ENCODE results near the gene ACTR2. TPM values are rescaled to one million over a fixed set of nuclear protein-coding genes. Genes with fewer than 3 reads are reported as not detected.

ACTR2 gene
- total and polyA plus RNA-seq, 9 of the 15 experiments (the other 6 are each of a cell fraction or from before 2014, with no cell fraction given) = 47.3 to 239 (median 108) TPM

DNA sequence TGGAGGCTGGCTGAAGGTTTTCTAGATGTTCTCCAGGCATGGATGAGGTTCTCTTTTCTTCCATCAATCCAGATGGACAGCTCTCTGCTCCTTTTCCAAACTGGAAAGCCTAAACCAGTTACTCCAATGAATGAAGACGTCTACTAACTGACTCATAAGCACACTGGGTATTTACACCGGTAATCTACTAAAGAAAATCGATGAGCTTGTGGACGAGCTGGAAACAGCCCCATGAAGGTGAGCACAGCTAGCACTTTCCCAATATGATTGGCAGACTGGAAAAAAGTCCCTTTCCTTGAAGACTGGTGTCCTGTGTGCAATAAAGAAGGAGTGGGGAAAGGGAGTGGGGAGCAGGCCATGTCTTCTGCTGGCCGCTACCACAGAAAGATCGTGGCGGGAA, 84.0 kb downstream of the ACTR2 start:
- TF ChIP-seq MTF1 (CRISPR knock-in tag; IDR thresholded peaks at IDR 0.05; ENCODE audit: borderline replicate concordance) = no peak
- no peak for TF ChIP-seq POLR3A (IDR thresholded peaks at IDR 0.05; ENCODE audit: borderline replicate concordance, extremely low read depth, insufficient read depth, insufficient read length)
- no peak for TF ChIP-seq ZNF184 (CRISPR knock-in tag; IDR thresholded peaks at IDR 0.05)
- TF ChIP-seq ZNF507 (tag; conservative IDR thresholded peaks at IDR 0.05) = no peak
- no peak for TF ChIP-seq SMAD3 (CRISPR knock-in tag; conservative IDR thresholded peaks at IDR 0.05)
- no peak for TF ChIP-seq SREBF1 (IDR thresholded peaks at IDR 0.05; ENCODE audit: borderline replicate concordance, low read depth, low read length)
- no peak for TF ChIP-seq ZNF146 (CRISPR knock-in tag; IDR thresholded peaks at IDR 0.05; ENCODE audit: unreplicated experiment)
- TF ChIP-seq SMARCA5 (IDR thresholded peaks at IDR 0.05) = no peak
- no peak for TF ChIP-seq ETV5 (CRISPR knock-in tag; IDR thresholded peaks at IDR 0.05; ENCODE audit: low read depth)
- TF ChIP-seq, protein P1, sequence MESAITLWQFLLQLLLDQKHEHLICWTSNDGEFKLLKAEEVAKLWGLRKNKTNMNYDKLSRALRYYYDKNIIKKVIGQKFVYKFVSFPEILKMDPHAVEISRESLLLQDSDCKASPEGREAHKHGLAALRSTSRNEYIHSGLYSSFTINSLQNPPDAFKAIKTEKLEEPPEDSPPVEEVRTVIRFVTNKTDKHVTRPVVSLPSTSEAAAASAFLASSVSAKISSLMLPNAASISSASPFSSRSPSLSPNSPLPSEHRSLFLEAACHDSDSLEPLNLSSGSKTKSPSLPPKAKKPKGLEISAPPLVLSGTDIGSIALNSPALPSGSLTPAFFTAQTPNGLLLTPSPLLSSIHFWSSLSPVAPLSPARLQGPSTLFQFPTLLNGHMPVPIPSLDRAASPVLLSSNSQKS (CRISPR knock-in tag; IDR thresholded peaks at IDR 0.05) = no peak
- no peak for TF ChIP-seq ZNF12 (CRISPR knock-in tag; IDR thresholded peaks at IDR 0.05)
- no peak for TF ChIP-seq SRSF3 (IDR thresholded peaks at IDR 0.05; ENCODE audit: insufficient read depth, low read length)
- TF ChIP-seq, protein P2, sequence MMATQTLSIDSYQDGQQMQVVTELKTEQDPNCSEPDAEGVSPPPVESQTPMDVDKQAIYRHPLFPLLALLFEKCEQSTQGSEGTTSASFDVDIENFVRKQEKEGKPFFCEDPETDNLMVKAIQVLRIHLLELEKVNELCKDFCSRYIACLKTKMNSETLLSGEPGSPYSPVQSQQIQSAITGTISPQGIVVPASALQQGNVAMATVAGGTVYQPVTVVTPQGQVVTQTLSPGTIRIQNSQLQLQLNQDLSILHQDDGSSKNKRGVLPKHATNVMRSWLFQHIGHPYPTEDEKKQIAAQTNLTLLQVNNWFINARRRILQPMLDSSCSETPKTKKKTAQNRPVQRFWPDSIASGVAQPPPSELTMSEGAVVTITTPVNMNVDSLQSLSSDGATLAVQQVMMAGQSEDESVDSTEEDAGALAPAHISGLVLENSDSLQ (IDR thresholded peaks at IDR 0.05) = no peak
- no peak for TF ChIP-seq USF1 (CRISPR knock-in tag; IDR thresholded peaks at IDR 0.05)
- TF ChIP-seq XRCC3 (IDR thresholded peaks at IDR 0.05) = no peak
- TF ChIP-seq CBFA2T3 (IDR thresholded peaks at IDR 0.05) = no peak
- Histone ChIP-seq H2AFZ (ENCODE audit: low read depth, low read length) (no peak overlapping the region), H3K36me3 (ENCODE audit: control insufficient read depth, insufficient read depth, low read length) (peaks cover 72% of the 10 kb centered on the region), H3K27ac (ENCODE audit: extremely low read depth, low read depth, low read length) (no peak overlapping the region), H3K4me2 (ENCODE audit: insufficient read depth, low read length) (no peak overlapping the region), H3K9me1 (ENCODE audit: control insufficient read depth, insufficient read depth, low read length) (no peaks in the 10 kb centered on the region), H3K27me3 (ENCODE audit: control insufficient read depth in 2 of 2, insufficient read depth in 2 of 2, low read length in 2 of 2) (no peaks in the 10 kb centered on the region), H3K4me3 (no peak overlapping the region), H3K9ac (ENCODE audit: insufficient read depth in 1 of 2, low read depth in 2 of 2, low read length in 2 of 2) (no peak overlapping the region), H3K4me1 (replicated peaks in 1 of 2; ENCODE audit: control insufficient read depth in 2 of 2, insufficient read depth in 2 of 2, low read length in 2 of 2) (peaks cover 0 to 3% of the 10 kb centered on the region in 2 experiments; a peak in 1 of 5 replicates), H3K79me2 (ENCODE audit: control insufficient read depth, insufficient read depth, low read length) (no peaks in the 10 kb centered on the region), H3K9me3 (replicated peaks; ENCODE audit: control insufficient read depth, insufficient read depth, low read depth, low read length) (no peaks in the 10 kb centered on the region), H4K20me1 (replicated peaks; ENCODE audit: control insufficient read depth, insufficient read depth, low read length) (no peaks in the 10 kb centered on the region)
- ATAC-seq (no peak), FAIRE-seq (no peak), DNase-seq (ENCODE audit: extremely low read depth in 1 of 4, low spot score in 3 of 4) (no peak)
- ChIA-PET CTCF (ENCODE audit: low intra/inter-chr PET ratio) (no interaction called here), POLR2A (interaction anchor here (0.5 to 0.9 kb wide), 2 partner anchors 8 to 113 kb away, joined by 3 read pairs; no protein-coding TSS in a partner anchor)
- no TSS peak for BruUV-seq (replicated peaks)
- WGBS (ENCODE audit: insufficient coverage, low coverage, missing lambda C conversion rate) = 88% methylated on average over 7 of the region's 7 CpGs
- in situ Hi-C loops (cut with MboI) = no loop called here
- intact Hi-C loops (cut with micrococcal nuclease) = no loop called here

All from K562 (cell line).